ENCODE measurements around the gene GALNS.

GRCh38 chr16:88883117-88883895 is 26.6 kb upstream of the GALNS start:
- TF ChIP-seq, protein P1, sequence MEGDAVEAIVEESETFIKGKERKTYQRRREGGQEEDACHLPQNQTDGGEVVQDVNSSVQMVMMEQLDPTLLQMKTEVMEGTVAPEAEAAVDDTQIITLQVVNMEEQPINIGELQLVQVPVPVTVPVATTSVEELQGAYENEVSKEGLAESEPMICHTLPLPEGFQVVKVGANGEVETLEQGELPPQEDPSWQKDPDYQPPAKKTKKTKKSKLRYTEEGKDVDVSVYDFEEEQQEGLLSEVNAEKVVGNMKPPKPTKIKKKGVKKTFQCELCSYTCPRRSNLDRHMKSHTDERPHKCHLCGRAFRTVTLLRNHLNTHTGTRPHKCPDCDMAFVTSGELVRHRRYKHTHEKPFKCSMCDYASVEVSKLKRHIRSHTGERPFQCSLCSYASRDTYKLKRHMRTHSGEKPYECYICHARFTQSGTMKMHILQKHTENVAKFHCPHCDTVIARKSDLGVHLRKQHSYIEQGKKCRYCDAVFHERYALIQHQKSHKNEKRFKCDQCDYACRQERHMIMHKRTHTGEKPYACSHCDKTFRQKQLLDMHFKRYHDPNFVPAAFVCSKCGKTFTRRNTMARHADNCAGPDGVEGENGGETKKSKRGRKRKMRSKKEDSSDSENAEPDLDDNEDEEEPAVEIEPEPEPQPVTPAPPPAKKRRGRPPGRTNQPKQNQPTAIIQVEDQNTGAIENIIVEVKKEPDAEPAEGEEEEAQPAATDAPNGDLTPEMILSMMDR (IDR thresholded peaks at IDR 0.05), result no peak
- no peak for TF ChIP-seq POLR2A (IDR thresholded peaks at IDR 0.05)

All from adrenal gland (tissue), 5 donors.